Cardiac ventricle fibroblast (primary cell): Measurements from ENCODE around the gene SGPP2. TPM values are rescaled to one million over a fixed set of nuclear protein-coding genes. Genes with fewer than 3 reads are reported as not detected.

ENCODE experiments used
- total RNA-seq: library from RNA; depleted of rRNA; stranded (reverse); fragments of >200 nt; gene quantifications from 2 replicates; pipeline ENCODE4 v1.2.3, GENCODE V29; 2015

SGPP2 gene, protein sequence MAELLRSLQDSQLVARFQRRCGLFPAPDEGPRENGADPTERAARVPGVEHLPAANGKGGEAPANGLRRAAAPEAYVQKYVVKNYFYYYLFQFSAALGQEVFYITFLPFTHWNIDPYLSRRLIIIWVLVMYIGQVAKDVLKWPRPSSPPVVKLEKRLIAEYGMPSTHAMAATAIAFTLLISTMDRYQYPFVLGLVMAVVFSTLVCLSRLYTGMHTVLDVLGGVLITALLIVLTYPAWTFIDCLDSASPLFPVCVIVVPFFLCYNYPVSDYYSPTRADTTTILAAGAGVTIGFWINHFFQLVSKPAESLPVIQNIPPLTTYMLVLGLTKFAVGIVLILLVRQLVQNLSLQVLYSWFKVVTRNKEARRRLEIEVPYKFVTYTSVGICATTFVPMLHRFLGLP
- total RNA-seq: not detected in 2 replicates

DNA sequence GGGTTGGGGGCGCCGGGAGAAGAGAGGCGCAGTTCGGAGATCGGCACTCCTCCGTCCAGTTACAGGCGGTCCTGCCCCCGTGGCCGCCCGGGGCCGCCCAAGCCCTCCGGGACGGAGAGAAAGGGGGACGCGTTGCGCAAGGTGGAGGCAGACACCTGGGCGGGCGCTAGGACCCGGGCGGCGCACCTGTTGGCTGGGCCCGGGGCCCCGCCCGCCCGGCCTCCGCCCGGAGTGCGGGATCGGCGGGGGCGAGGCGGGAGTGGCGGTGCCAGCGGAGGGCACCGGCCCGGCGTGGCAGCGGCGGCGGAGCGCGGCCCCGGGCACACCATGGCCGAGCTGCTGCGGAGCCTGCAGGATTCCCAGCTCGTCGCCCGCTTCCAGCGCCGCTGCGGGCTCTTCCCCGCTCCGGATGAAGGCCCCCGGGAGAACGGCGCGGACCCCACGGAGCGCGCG is at the start of gene SGPP2:
Gene SGPP2 (plus strand): TSS at position 268 of the 453 bp plus-strand sequence. CDS start 60 bp downstream, at position 328.

Other genes with a start within 250 kb of the SGPP2 start
- 0.39 and 0.69 TPM in 2 replicates for gene PAX3, start 125.5 kb upstream of the SGPP2 start, total RNA-seq
- gene FARSB, start 231.5 kb downstream of the SGPP2 start, total RNA-seq: 12.6 and 13.2 TPM in 2 replicates
- not detected in 2 replicates for gene MOGAT1, start 247.1 kb downstream of the SGPP2 start, total RNA-seq